GM21447 (cell line): ENCODE measurements around the gene TKT.
"Not testable (repeated sequence)": the region's sequence is repeated elsewhere in the genome, so short reads cannot be mapped to it uniquely, and the experiment has no call there.

Experiments used
- ATAC-seq: cut with Tn5 transposase; IDR thresholded peaks from one replicate; pipeline ENCODE4 v1.9.1; 2021; ENCODE audit not compliant: unreplicated experiment

The TKT gene

GRCh38 chr3:53255775-53256703 is at the start of gene TKT:
TSS of gene TKT (minus strand) at chr3:53256022. CDS start at chr3:53255942, 80 bp downstream.
- peak; percentile 46 for ATAC-seq

GRCh38 chr3:53303957-53304356 is 48.1 kb upstream of the TKT start:
- no peak for ATAC-seq

- no peak for ATAC-seq
Measured at GRCh38 chr3:53303549-53303948, 47.7 kb upstream of the TKT start.

- no peak for ATAC-seq
Measured at GRCh38 chr3:53300826-53301225, 45.0 kb upstream of the TKT start.

GRCh38 chr3:53299611-53300023 is 43.8 kb upstream of the TKT start:
- ATAC-seq = not testable (repeated sequence)

- ATAC-seq = no peak
Measured at GRCh38 chr3:53295410-53295809, 39.6 kb upstream of the TKT start.

- ATAC-seq = no peak
Measured at GRCh38 chr3:53293867-53294266, 38.0 kb upstream of the TKT start.

- no peak for ATAC-seq
Measured at GRCh38 chr3:53288214-53288613, 32.4 kb upstream of the TKT start.

GRCh38 chr3:53287131-53287629 is 31.4 kb upstream of the TKT start:
- no peak for ATAC-seq

GRCh38 chr3:53286727-53287126 is 30.9 kb upstream of the TKT start:
- ATAC-seq = no peak

- no peak for ATAC-seq
Measured at GRCh38 chr3:53282581-53282980, 26.8 kb upstream of the TKT start.

- ATAC-seq = no peak
Measured at GRCh38 chr3:53278667-53279066, 22.8 kb upstream of the TKT start.

- no peak for ATAC-seq
Measured at GRCh38 chr3:53274938-53275605, 19.2 kb upstream of the TKT start.

GRCh38 chr3:53273146-53273670 is 17.4 kb upstream of the TKT start:
- no peak for ATAC-seq

- no peak for ATAC-seq
Measured at GRCh38 chr3:53269888-53270880, 14.4 kb upstream of the TKT start.

GRCh38 chr3:53269193-53269592 is 13.4 kb upstream of the TKT start:
- not testable (repeated sequence) for ATAC-seq

GRCh38 chr3:53267766-53268165 is 11.9 kb upstream of the TKT start:
- no peak for ATAC-seq

GRCh38 chr3:53264718-53265117 is 8.9 kb upstream of the TKT start:
- no peak for ATAC-seq

GRCh38 chr3:53263907-53264306 is 8.1 kb upstream of the TKT start:
- ATAC-seq = no peak

GRCh38 chr3:53261712-53262111 is 5.9 kb upstream of the TKT start:
- no peak for ATAC-seq
